T-helper 17 cell (primary cell): ENCODE results near the gene RNF39. TPM values are rescaled to one million over a fixed set of nuclear protein-coding genes. Genes with fewer than 3 reads are reported as not detected.
A peak's percentile ranks its signal among the peaks of the same experiment; 100 is the strongest.

Experiments used
- ATAC-seq: fragments of 150-1000 bp; cut with Tn5 transposase; 2 replicates; pipeline ENCODE4 v1.10.0; 2021; ENCODE audit warnings: mild to moderate bottlenecking, moderate library complexity
- DNase-seq, 3 donors: peaks; one replicate each; pipeline versions ENCODE4 v3.0.0 to v3.0.0-alpha.2; 2020 to 2021
- H3K9me3 ChIP-seq: one replicate; pipeline ENCODE4 v1.7.0; 2013; ENCODE audit warnings: low read length, mild to moderate bottlenecking; ENCODE audit not compliant: control insufficient read depth, poor library complexity, severe bottlenecking
- H3K27ac Mint-ChIP-seq: one replicate; pipeline ENCODE4 v1.8.0; 2022; ENCODE audit warnings: mild to moderate bottlenecking, moderate library complexity, mixed read lengths
- H3K27me3 Mint-ChIP-seq: one replicate; pipeline ENCODE4 v1.8.0; 2022; ENCODE audit warnings: mixed read lengths
- H3K36me3 Mint-ChIP-seq: one replicate; pipeline ENCODE4 v1.8.0; 2022; ENCODE audit warnings: low read depth, mixed read lengths
- H3K4me1 Mint-ChIP-seq: one replicate; pipeline ENCODE4 v1.8.0; 2022; ENCODE audit warnings: mild to moderate bottlenecking, mixed read lengths
- H3K4me3 Mint-ChIP-seq: one replicate; pipeline ENCODE4 v1.8.0; 2022; ENCODE audit warnings: mild to moderate bottlenecking, moderate library complexity, mixed read lengths
- total RNA-seq, 4 donors: library from RNA in 2 of 4; stranded (reverse) in 2 of 4; gene quantifications; one replicate each; pipeline ENCODE4 v1.2.3 and lab custom pipeline; 2022 to 2026

Gene RNF39
- total RNA-seq, 2 donors from 2014 or later: not detected

- Mint-ChIP-seq H3K4me1 (peaks cover 2% of the 10 kb centered on the region), H3K27me3 (peaks cover 61% of the 10 kb centered on the region), H3K27ac (no peak overlapping the region), H3K4me3 (no peak overlapping the region), H3K36me3 (peaks cover 6% of the 10 kb centered on the region)
- ATAC-seq (no peak), DNase-seq (no peak)
- no peaks in the 10 kb centered on the region for H3K9me3 ChIP-seq
These were observed 12.3 kb upstream of the RNF39 start for GRCh38 chr6:30087876-30088275.

GRCh38 chr6:30077218-30077617 lies 1.6 kb upstream of the RNF39 start:
- Mint-ChIP-seq H3K27ac (peak overlapping the region; percentile 66), H3K27me3 (peaks cover 38% of the 10 kb centered on the region), H3K4me3 (peak overlapping the region; percentile 93), H3K4me1 (peaks cover 44% of the 10 kb centered on the region), H3K36me3 (peaks cover 8% of the 10 kb centered on the region)
- H3K9me3 ChIP-seq: no peaks in the 10 kb centered on the region
- DNase-seq: no peak
- ATAC-seq: peak; percentile 33

GRCh38 chr6:30075790-30076732 lies 492 bp upstream of the RNF39 start:
- peak overlapping the region; percentile 83 for H3K27ac Mint-ChIP-seq
- H3K27me3 Mint-ChIP-seq: peaks cover 46% of the 10 kb centered on the region
- no peaks in the 10 kb centered on the region for H3K9me3 ChIP-seq
- peaks cover 17% of the 10 kb centered on the region for H3K36me3 Mint-ChIP-seq
- ATAC-seq (no peak), DNase-seq (no peak)
- peaks cover 53% of the 10 kb centered on the region for H3K4me1 Mint-ChIP-seq
- H3K4me3 Mint-ChIP-seq: peak overlapping the region; percentile 93

GRCh38 chr6:30074331-30075093 lies 1.1 kb downstream of the RNF39 start:
- Mint-ChIP-seq H3K27me3 (peaks cover 60% of the 10 kb centered on the region), H3K4me3 (peak overlapping the region; percentile 93), H3K36me3 (peaks cover 25% of the 10 kb centered on the region), H3K27ac (peak overlapping the region; percentile 59), H3K4me1 (peaks cover 62% of the 10 kb centered on the region)
- ATAC-seq (no peak), DNase-seq (no peak)
- H3K9me3 ChIP-seq: no peaks in the 10 kb centered on the region

GRCh38 chr6:30073489-30074235 lies 1.9 kb downstream of the RNF39 start:
- Mint-ChIP-seq H3K4me1 (peaks cover 62% of the 10 kb centered on the region), H3K27ac (no peak overlapping the region), H3K27me3 (peaks cover 54% of the 10 kb centered on the region), H3K36me3 (peaks cover 26% of the 10 kb centered on the region), H3K4me3 (peak overlapping the region; percentile 93)
- H3K9me3 ChIP-seq: no peaks in the 10 kb centered on the region
- DNase-seq (no peak), ATAC-seq (no peak)

- peaks cover 40% of the 10 kb centered on the region for H3K36me3 Mint-ChIP-seq
- peaks cover 54% of the 10 kb centered on the region for H3K27me3 Mint-ChIP-seq
- peaks cover 66% of the 10 kb centered on the region for H3K4me1 Mint-ChIP-seq
- H3K27ac Mint-ChIP-seq: peak overlapping the region; percentile 79
- H3K9me3 ChIP-seq: no peaks in the 10 kb centered on the region
- DNase-seq: no peak
- peak overlapping the region; percentile 76 for H3K4me3 Mint-ChIP-seq
- ATAC-seq: no peak
These were observed 3.7 kb downstream of the RNF39 start for GRCh38 chr6:30071858-30072257.

- no peaks in the 10 kb centered on the region for H3K9me3 ChIP-seq
These were observed 4.3 kb downstream of the RNF39 start for GRCh38 chr6:30071081-30071818.

GRCh38 chr6:30067460-30068139 lies 8.0 kb downstream of the RNF39 start:
- ATAC-seq: no peak
- peaks cover 3% of the 10 kb centered on the region for H3K9me3 ChIP-seq
- Mint-ChIP-seq H3K4me1 (peaks cover 54% of the 10 kb centered on the region), H3K27ac (peak overlapping the region; percentile 98), H3K4me3 (peak overlapping the region; percentile 100), H3K36me3 (peaks cover 35% of the 10 kb centered on the region), H3K27me3 (peaks cover 27% of the 10 kb centered on the region)
- DNase-seq: no peak

More at GRCh38 chr6:30071081-30071818, 4.3 kb downstream of the RNF39 start:
- Mint-ChIP-seq H3K4me1 (peaks cover 64% of the 10 kb centered on the region), H3K36me3 (peaks cover 40% of the 10 kb centered on the region), H3K4me3 (peak overlapping the region; percentile 76), H3K27me3 (peaks cover 48% of the 10 kb centered on the region), H3K27ac (no peak overlapping the region)
- no peak for DNase-seq
- no peak for ATAC-seq

GRCh38 chr6:30066577-30067459 lies 8.8 kb downstream of the RNF39 start, which contains the start of gene PPP1R11:
PPP1R11 (plus strand) TSS chr6:30067198; CDS start chr6:30067411, 213 bp downstream.
- peaks cover 49% of the 10 kb centered on the region for H3K4me1 Mint-ChIP-seq
- ATAC-seq: peak; percentile 97
- H3K9me3 ChIP-seq: peaks cover 3% of the 10 kb centered on the region
- H3K4me3 Mint-ChIP-seq: peak within 1 kb of the TSS; percentile 100
- peaks cover 28% of the 10 kb centered on the region for H3K36me3 Mint-ChIP-seq
- DNase-seq: peak; percentile 93 to 98 (median 93)
- H3K27me3 Mint-ChIP-seq: peaks cover 19% of the 10 kb centered on the region
- H3K27ac Mint-ChIP-seq: peak within 1 kb of the TSS; percentile 98

GRCh38 chr6:30066082-30066481 lies 9.5 kb downstream of the RNF39 start:
- Mint-ChIP-seq H3K4me3 (peak overlapping the region; percentile 100), H3K27ac (peak overlapping the region; percentile 98), H3K27me3 (peaks cover 14% of the 10 kb centered on the region), H3K36me3 (peaks cover 23% of the 10 kb centered on the region), H3K4me1 (peaks cover 49% of the 10 kb centered on the region)
- H3K9me3 ChIP-seq: peaks cover 3% of the 10 kb centered on the region
- DNase-seq (no peak), ATAC-seq (no peak)

- Mint-ChIP-seq H3K36me3 (peaks cover 12% of the 10 kb centered on the region), H3K27me3 (no peaks in the 10 kb centered on the region)
These were observed 12.3 kb downstream of the RNF39 start for GRCh38 chr6:30063315-30063714.

More at GRCh38 chr6:30063315-30063714, 12.3 kb downstream of the RNF39 start:
- peaks cover 39% of the 10 kb centered on the region for H3K4me1 Mint-ChIP-seq
- DNase-seq (no peak), ATAC-seq (no peak)
- H3K27ac Mint-ChIP-seq: peak overlapping the region; percentile 99
- peak overlapping the region; percentile 28 for H3K4me3 Mint-ChIP-seq
- H3K9me3 ChIP-seq: peaks cover 3% of the 10 kb centered on the region
